ENCODE results near the gene UBE3C.
"Not testable (repeated sequence)": the region's sequence is repeated elsewhere in the genome, so short reads cannot be mapped to it uniquely, and the experiment has no call there.

UBE3C gene

DNA sequence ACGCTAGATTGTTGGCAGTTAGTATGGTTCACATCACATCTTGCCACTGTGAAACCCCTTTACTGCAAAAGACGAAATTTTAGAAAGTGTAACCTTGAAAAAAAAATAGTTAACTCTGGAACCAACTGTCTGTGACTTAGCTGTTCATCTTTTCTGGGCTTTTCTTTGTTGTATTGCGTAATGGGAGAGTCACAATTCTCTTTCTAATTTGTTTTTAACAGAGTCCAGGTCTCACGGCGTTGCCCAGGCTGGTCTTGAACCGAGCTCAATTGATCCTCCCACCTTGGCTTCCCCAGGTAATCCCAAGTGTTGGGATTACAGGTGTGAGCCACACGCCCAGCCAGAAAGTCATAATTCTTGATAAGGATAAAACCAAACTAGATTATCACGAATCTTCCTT, 14.5 kb downstream of the UBE3C start:
- no peaks in the 10 kb centered on the region for H3K9me3 ChIP-seq (ENCODE audit: control insufficient read depth, insufficient read depth, low read length)
- no peak overlapping the region for H3K9ac ChIP-seq (ENCODE audit: low read depth, low read length)
- H3K4me1 ChIP-seq (ENCODE audit: control insufficient read depth, insufficient read depth, low read length), result peaks cover 20% of the 10 kb centered on the region
- no peak overlapping the region for H3K4me3 ChIP-seq (ENCODE audit: low read depth, low read length)
- no peaks in the 10 kb centered on the region for H3K27me3 ChIP-seq (ENCODE audit: control insufficient read depth, insufficient read depth, low read length)
- no peaks in the 10 kb centered on the region for H3K36me3 ChIP-seq (ENCODE audit: control insufficient read depth, insufficient read depth, low read length)

DNA sequence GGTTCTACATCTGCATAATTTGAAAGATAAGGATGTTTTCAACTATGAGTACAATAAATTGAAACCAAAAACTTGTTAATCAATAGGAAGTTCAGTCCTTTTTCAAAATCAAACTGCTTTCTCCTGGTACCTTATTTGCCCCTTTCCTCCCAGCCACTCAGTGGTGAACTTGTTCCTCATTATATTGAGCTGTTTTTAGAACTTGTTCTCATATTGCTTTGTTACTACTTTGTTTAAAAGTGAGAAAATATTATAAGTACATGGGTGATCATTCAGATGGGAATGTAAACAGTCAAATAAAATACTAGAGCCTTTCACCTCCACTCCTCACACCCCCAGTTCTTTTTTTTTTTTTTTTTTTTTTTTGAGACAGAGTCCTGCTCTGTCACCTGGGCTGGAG, 17.2 kb downstream of the UBE3C start:
- H3K4me3 ChIP-seq (ENCODE audit: low read depth, low read length), result no peak overlapping the region
- H3K27me3 ChIP-seq (ENCODE audit: control insufficient read depth, insufficient read depth, low read length), result no peaks in the 10 kb centered on the region
- no peak overlapping the region for H3K9ac ChIP-seq (ENCODE audit: low read depth, low read length)
- no peaks in the 10 kb centered on the region for H3K9me3 ChIP-seq (ENCODE audit: control insufficient read depth, insufficient read depth, low read length)
- H3K4me1 ChIP-seq (ENCODE audit: control insufficient read depth, insufficient read depth, low read length), result peaks cover 12% of the 10 kb centered on the region
- no peaks in the 10 kb centered on the region for H3K36me3 ChIP-seq (ENCODE audit: control insufficient read depth, insufficient read depth, low read length)

DNA sequence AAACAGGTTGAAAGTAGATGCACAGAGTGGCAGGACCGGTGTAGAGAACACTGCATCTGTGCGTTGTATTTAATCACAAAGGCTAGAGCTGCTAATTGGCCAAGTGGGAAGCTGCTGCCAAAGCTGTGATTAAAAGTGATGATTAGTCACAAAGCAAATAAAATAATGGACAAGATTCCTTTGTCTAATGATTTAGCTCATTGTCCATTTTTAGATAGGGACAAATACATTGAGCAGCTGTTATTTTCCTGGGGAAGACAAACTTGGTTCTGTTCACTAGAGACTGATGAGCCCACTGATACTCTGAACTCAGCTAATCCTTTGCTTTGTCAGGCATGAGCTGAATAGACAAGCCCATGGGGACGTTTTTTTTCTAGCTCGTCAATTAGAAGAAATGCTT, 19.7 kb downstream of the UBE3C start:
- Histone ChIP-seq H3K4me1 (ENCODE audit: control insufficient read depth, insufficient read depth, low read length) (peaks cover 5% of the 10 kb centered on the region), H3K9ac (ENCODE audit: low read depth, low read length) (no peak overlapping the region), H3K27me3 (ENCODE audit: control insufficient read depth, insufficient read depth, low read length) (no peaks in the 10 kb centered on the region), H3K9me3 (ENCODE audit: control insufficient read depth, insufficient read depth, low read length) (no peaks in the 10 kb centered on the region), H3K4me3 (ENCODE audit: low read depth, low read length) (no peak overlapping the region), H3K36me3 (ENCODE audit: control insufficient read depth, insufficient read depth, low read length) (no peaks in the 10 kb centered on the region)

DNA sequence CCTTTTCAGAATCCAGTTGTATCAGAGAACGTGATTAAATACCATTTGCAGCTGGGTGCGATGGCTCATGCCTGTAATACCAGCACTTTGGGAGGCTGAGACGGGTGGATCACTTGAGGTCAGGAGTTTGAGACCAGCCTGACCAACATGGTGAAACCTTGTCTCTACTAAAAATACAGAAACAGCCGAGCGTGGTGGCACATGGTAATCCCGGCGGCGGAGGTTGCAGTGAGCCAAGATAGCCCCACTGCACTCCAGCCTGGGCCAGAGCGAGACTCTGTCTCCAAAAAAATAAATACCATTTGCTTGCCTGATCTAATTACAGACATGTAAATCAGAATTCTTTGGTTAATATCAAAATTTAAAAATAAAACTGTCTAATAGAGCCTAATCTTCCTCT, 20.8 kb downstream of the UBE3C start:
- not testable (repeated sequence) for H3K36me3 ChIP-seq (ENCODE audit: control insufficient read depth, insufficient read depth, low read length); H3K9ac ChIP-seq (ENCODE audit: low read depth, low read length); H3K4me1 ChIP-seq (ENCODE audit: control insufficient read depth, insufficient read depth, low read length); H3K4me3 ChIP-seq (ENCODE audit: low read depth, low read length); H3K27me3 ChIP-seq (ENCODE audit: control insufficient read depth, insufficient read depth, low read length); H3K9me3 ChIP-seq (ENCODE audit: control insufficient read depth, insufficient read depth, low read length)

DNA sequence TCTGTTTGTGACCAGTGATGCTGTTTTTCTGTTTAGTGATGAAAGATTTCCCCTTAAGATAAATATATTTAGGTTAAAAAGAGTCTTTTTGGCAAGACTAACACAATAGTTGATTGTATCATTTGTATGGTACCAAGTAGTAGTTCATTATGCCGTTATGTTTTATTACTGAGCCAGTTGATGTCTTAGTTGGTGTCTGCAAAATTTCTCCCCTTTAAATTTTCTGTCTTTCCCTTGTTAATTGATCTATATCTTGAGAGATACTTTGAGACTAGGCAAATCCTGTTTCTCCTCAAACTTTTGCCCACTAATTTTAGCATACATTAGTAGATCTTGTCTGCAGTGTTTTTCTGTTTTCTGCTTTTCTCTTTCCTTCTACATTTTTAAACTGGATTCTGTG, 21.7 kb downstream of the UBE3C start:
- H3K9me3 ChIP-seq (ENCODE audit: control insufficient read depth, insufficient read depth, low read length), result no peaks in the 10 kb centered on the region
- H3K4me3 ChIP-seq (ENCODE audit: low read depth, low read length), result no peak overlapping the region
- H3K36me3 ChIP-seq (ENCODE audit: control insufficient read depth, insufficient read depth, low read length), result no peaks in the 10 kb centered on the region
- peaks cover 5% of the 10 kb centered on the region for H3K4me1 ChIP-seq (ENCODE audit: control insufficient read depth, insufficient read depth, low read length)
- H3K27me3 ChIP-seq (ENCODE audit: control insufficient read depth, insufficient read depth, low read length), result no peaks in the 10 kb centered on the region
- H3K9ac ChIP-seq (ENCODE audit: low read depth, low read length), result no peak overlapping the region

DNA sequence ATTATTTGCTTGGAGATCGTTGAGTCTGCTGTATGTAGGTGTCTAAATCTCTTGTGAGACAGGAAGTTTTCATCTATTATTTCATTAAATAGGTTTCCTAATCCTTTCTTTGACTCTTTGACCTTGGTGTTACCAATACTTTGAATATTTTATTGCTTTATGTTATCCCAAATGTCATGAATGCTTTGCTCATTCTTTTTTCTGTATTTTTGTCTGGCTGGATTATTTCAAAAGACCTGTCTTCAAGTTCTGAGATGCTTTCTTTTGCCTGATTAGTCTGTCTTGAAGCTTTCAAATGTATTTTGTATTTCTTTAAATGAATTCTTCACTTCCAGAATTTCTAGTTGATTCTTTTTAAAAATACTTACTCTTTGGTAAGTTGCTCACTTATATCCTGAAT, 27.3 kb downstream of the UBE3C start:
- no peaks in the 10 kb centered on the region for H3K36me3 ChIP-seq (ENCODE audit: control insufficient read depth, insufficient read depth, low read length)
- no peak overlapping the region for H3K9ac ChIP-seq (ENCODE audit: low read depth, low read length)
- H3K4me3 ChIP-seq (ENCODE audit: low read depth, low read length), result no peak overlapping the region
- no peaks in the 10 kb centered on the region for H3K9me3 ChIP-seq (ENCODE audit: control insufficient read depth, insufficient read depth, low read length)
- no peaks in the 10 kb centered on the region for H3K4me1 ChIP-seq (ENCODE audit: control insufficient read depth, insufficient read depth, low read length)
- H3K27me3 ChIP-seq (ENCODE audit: control insufficient read depth, insufficient read depth, low read length), result no peaks in the 10 kb centered on the region

DNA sequence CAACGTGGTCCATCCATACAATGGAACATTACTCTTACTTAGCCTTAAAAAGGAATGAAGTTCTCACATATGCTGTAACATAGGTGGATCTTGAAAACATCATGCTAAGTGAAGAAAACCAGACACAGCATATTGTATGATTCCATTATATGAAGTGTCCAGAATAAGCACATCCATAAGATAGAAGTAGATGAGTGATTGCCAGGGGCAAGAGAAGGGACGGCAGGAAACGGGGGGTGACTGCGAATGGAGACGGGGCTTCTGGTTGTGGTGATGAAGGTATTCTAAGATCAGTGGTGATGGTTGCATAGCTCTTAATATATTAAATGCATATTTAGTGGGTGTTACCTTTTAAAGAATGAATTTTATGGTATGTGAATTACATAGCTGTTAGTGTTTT, 29.8 kb downstream of the UBE3C start:
- H3K36me3 ChIP-seq (ENCODE audit: control insufficient read depth, insufficient read depth, low read length), result no peaks in the 10 kb centered on the region
- H3K4me3 ChIP-seq (ENCODE audit: low read depth, low read length), result no peak overlapping the region
- no peaks in the 10 kb centered on the region for H3K4me1 ChIP-seq (ENCODE audit: control insufficient read depth, insufficient read depth, low read length)
- no peaks in the 10 kb centered on the region for H3K9me3 ChIP-seq (ENCODE audit: control insufficient read depth, insufficient read depth, low read length)
- no peak overlapping the region for H3K9ac ChIP-seq (ENCODE audit: low read depth, low read length)
- H3K27me3 ChIP-seq (ENCODE audit: control insufficient read depth, insufficient read depth, low read length), result no peaks in the 10 kb centered on the region

DNA sequence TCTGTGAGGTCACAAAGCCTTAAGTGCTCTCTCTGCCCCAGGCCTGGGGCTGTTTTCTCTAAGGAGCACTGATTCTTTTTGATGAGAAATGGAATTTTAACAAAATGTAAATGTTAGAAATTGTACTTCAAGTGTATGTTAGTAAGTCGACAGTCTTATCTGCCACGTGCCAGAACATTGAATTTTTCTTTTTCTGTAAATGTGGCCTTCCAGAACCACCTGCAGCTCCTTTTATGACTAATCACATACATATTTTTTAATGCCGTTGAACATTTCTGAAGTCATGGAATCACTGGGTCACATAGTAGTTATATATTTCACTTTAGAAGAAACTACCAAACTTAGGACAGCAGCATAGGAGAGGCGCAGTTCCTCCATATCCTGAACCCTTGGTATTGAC, 38.0 kb downstream of the UBE3C start:
- Histone ChIP-seq H3K9ac (ENCODE audit: low read depth, low read length) (no peak overlapping the region), H3K4me3 (ENCODE audit: low read depth, low read length) (no peak overlapping the region), H3K27me3 (ENCODE audit: control insufficient read depth, insufficient read depth, low read length) (no peaks in the 10 kb centered on the region), H3K36me3 (ENCODE audit: control insufficient read depth, insufficient read depth, low read length) (peaks cover 12% of the 10 kb centered on the region), H3K4me1 (ENCODE audit: control insufficient read depth, insufficient read depth, low read length) (no peaks in the 10 kb centered on the region), H3K9me3 (ENCODE audit: control insufficient read depth, insufficient read depth, low read length) (no peaks in the 10 kb centered on the region)

DNA sequence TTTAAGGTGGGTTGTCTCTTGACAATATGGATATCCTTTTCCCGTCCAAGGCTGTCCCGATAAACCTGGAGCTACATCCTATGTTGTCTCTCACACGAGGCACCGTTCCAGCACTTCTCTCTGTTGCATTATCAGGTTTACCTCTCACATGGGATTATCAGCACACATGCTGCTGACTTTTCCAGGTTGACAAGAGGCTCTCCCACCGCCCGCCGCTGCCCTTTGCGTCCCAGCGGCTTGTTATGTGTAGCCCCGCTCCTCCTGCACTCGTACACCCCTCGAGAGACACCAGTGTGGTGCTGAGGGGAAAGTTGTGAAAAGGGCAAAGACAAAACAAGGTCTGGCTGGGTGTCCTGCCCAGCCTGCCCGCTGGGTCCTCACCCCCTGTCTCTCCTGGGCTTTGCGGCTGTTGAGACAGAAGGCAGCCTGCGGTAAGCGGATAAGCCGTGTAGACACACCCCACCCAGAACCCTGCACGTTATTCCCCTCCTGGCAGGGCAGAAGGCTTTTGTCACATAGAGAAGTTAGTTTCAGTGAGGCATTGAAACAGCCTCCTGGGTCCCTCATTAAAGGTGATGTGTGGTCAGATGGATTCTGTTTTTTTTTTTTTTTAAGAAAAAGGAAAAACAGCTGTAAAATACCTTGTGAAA, 38.7 kb downstream of the UBE3C start:
- peaks cover 12% of the 10 kb centered on the region for H3K36me3 ChIP-seq (ENCODE audit: control insufficient read depth, insufficient read depth, low read length)

DNA sequence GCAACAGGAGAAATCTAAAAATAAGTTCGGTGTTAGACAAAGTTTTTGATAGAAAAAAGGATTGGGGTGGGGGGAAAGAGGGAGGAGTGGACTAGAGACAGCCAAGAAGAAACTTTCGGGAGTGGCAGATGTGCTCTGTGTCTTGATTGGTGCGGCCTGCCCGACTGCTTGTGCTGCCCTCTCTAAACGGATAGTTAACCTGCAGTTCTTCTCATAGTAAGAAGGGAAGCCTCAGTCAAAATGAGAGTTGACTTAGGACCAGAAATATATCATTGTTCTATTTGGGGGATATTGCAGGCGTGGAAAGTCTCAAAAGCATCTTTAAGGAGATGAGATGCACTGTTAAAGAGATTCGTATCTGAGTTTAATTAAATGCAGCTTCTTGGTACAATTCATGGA, 39.3 kb downstream of the UBE3C start:
- Histone ChIP-seq H3K4me1 (ENCODE audit: control insufficient read depth, insufficient read depth, low read length) (no peaks in the 10 kb centered on the region), H3K4me3 (ENCODE audit: low read depth, low read length) (no peak overlapping the region), H3K27me3 (ENCODE audit: control insufficient read depth, insufficient read depth, low read length) (no peaks in the 10 kb centered on the region), H3K36me3 (ENCODE audit: control insufficient read depth, insufficient read depth, low read length) (peaks cover 13% of the 10 kb centered on the region), H3K9ac (ENCODE audit: low read depth, low read length) (no peak overlapping the region), H3K9me3 (ENCODE audit: control insufficient read depth, insufficient read depth, low read length) (no peaks in the 10 kb centered on the region)

More for the DNA sequence above, 38.7 kb downstream of the UBE3C start:
- Histone ChIP-seq H3K9ac (ENCODE audit: low read depth, low read length) (no peak overlapping the region), H3K4me3 (ENCODE audit: low read depth, low read length) (no peak overlapping the region), H3K4me1 (ENCODE audit: control insufficient read depth, insufficient read depth, low read length) (no peaks in the 10 kb centered on the region), H3K9me3 (ENCODE audit: control insufficient read depth, insufficient read depth, low read length) (no peaks in the 10 kb centered on the region), H3K27me3 (ENCODE audit: control insufficient read depth, insufficient read depth, low read length) (no peaks in the 10 kb centered on the region)

DNA sequence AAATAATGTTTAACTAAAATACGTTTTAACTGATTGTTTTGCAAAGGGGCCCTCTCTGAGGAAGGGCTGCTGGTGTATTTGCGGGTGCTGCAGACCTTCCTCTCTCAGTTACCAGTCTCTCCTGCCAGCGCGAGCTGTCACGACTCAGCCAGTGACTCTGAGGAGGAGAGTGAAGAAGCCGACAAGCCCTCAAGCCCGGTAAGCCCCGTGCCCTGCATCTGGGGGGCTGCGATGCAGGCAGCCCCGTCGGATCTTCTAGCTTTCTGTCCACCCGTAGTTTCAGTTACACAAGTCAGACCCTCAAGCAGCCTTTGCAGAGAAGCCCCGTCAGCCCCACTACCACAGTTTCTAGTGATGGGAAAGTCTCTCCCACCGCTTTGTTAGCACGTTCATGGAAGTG, 45.1 kb downstream of the UBE3C start:
- H3K4me3 ChIP-seq (ENCODE audit: low read depth, low read length), result no peak overlapping the region
- no peaks in the 10 kb centered on the region for H3K9me3 ChIP-seq (ENCODE audit: control insufficient read depth, insufficient read depth, low read length)
- peaks cover 17% of the 10 kb centered on the region for H3K36me3 ChIP-seq (ENCODE audit: control insufficient read depth, insufficient read depth, low read length)
- no peak overlapping the region for H3K9ac ChIP-seq (ENCODE audit: low read depth, low read length)
- H3K27me3 ChIP-seq (ENCODE audit: control insufficient read depth, insufficient read depth, low read length), result no peaks in the 10 kb centered on the region
- no peaks in the 10 kb centered on the region for H3K4me1 ChIP-seq (ENCODE audit: control insufficient read depth, insufficient read depth, low read length)

DNA sequence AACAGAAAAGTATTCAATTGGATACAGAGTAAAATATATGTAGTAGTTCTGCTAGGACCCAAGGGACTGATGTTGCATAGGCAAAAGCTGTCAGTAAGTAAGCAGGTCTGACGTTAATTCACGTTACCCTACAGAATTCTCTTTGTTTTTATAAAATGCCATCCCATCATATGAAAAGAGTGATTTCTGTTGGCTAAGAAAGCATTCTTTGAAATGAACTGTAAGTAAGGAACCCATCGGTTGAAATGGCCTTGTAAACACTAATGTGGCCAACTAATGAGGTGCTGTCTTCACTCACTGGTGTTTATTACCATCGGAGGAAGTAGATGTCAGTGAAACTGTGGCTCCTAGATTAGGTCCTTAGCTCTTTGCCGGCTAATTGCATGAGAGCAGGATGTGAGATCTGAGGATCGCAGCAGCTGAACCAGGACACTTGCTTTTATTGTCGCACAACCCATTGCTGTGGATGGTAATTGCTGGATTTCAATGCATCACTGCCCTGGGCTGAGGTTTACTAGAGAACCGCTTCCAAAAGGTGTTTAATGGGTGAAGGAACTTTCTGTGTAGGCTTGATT, 49.5 kb downstream of the UBE3C start:
- no peaks in the 10 kb centered on the region for H3K9me3 ChIP-seq (ENCODE audit: control insufficient read depth, insufficient read depth, low read length)
- no peak overlapping the region for H3K4me3 ChIP-seq (ENCODE audit: low read depth, low read length)
- no peaks in the 10 kb centered on the region for H3K4me1 ChIP-seq (ENCODE audit: control insufficient read depth, insufficient read depth, low read length)
- H3K36me3 ChIP-seq (ENCODE audit: control insufficient read depth, insufficient read depth, low read length), result peaks cover 22% of the 10 kb centered on the region
- H3K9ac ChIP-seq (ENCODE audit: low read depth, low read length), result no peak overlapping the region
- H3K27me3 ChIP-seq (ENCODE audit: control insufficient read depth, insufficient read depth, low read length), result no peaks in the 10 kb centered on the region

Measured in iPS-15b (cell line).